ENCODE data around the gene UBAP2.

UBAP2 gene

DNA sequence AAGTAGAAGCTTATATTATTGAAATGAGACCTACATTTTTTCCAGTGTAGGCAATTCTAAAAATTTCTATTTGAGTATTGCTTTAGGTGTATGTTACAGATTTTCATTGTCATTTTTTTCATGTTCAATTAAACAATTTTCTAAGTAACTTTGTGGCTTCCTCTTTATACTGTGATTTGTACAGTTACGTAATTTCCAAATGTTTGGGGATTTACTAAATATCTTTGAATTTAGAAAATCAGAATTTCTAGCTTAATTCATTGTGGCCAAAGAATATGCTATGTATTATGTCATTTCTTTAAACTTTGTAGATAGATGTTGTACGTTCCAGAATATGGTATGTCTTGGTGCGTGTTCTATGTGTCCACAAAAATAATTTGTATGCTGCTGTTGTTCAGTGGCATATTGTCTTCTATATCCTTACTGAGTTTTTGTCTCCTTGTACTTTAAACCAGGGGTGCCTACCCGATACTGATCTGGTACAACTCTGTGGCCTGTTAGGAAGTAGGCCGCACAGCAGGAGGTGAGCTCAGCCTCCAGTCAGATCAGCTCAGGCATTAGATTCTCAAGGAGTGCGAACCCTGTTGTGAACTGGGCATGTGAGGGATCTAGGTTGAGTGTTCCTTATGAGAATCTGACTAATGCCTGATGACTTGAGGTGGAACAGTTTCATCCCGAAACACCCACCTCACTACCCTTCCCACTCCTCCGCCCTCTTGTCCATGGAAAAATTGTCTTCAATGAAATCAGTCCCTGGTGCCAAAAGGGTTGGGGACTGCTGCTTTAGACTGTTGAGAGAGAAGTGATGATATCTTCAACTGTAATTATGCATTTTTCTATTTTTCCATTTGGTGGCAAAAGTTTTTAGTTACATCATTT, 168.2 kb downstream of the UBAP2 start:
- no peak for DNase-seq (ENCODE audit: low read depth, low spot score)

DNA sequence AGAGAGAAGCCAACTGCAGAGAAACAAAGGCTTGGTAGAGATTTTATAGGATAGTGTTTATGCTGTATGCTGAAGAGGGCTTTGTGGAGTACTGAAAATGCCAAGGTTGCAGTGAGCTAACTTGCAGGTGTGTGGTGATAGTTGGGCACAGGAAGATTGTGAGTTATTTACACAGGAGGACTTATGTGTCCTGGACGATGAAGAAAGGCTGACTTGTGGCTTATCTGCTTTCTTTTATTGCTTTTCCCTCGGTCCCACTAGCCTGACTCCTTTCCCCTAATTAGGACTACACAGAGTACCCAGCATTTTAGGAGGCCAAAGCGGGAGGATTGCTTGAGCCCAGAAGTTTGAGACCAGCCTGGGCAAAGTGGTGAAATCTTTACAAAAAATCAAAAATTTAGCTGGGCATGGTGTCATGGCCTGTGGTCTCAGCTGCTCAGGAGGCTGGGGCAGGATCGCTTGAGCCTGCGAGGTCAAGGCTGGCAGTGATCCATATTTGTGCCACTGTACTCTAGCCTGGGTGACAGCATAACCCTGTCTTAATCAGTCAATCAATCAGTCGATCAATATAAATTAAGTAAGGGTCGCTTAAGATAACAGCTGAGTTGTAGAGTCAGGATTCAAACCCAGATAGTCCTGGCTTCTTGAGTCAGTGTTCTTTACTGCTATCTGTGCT, 169.9 kb downstream of the UBAP2 start:
- DNase-seq (ENCODE audit: low read depth, low spot score): no peak

DNA sequence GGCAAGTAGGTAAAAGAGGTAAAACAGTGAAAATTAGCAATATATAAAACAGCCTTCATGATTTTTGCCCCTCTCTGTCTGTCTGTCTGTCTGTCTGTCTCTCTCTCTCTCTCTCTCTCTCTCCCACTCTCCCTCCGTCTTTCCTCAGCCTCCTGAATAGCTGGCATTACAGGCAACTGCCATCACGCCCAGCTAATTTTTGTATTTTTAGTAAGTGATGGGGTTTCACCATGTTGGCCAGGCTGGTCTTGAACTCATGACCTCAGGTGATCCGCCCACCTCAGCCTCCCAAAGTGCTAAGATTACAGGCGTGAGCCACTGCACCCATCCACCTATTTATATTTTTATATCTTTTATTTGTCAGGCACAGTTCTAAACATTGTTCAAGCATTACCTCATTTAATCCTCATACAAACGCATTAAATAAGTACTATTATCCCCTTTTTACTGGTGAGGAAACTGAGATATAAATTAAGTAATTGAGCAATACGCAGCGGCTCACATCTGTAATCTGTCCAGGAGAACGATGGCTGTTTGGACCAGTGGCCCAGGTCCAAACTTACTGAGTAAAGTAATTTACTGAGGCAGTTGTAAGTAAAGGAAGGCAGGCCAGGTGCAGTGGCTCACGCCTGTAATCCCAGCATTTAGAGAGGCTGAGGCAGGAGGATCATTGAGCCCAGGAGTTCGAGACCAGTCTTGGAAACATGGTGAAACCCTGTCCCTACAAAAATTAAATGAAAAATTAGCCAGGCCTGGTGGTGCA, 170.8 kb downstream of the UBAP2 start:
- no peak for DNase-seq (ENCODE audit: low read depth, low spot score)

Data from activated naive CD8-positive, alpha-beta T cell treated with anti-CD3 and anti-CD28 coated beads, Interleukin-2, amount 50 U/mL, for 16 hours (primary cell).